GM12872 (cell line): Measurements from ENCODE around the gene CPXM2.

ENCODE experiments used
- TF ChIP-seq, protein P1 (sequence below): IDR thresholded peaks from 3 replicates; pipeline ENCODE4 v1.5.1; 2011; ENCODE audit warnings: low read depth, mild to moderate bottlenecking, low read length, moderate library complexity; ENCODE audit not compliant: insufficient read depth

Gene CPXM2

DNA sequence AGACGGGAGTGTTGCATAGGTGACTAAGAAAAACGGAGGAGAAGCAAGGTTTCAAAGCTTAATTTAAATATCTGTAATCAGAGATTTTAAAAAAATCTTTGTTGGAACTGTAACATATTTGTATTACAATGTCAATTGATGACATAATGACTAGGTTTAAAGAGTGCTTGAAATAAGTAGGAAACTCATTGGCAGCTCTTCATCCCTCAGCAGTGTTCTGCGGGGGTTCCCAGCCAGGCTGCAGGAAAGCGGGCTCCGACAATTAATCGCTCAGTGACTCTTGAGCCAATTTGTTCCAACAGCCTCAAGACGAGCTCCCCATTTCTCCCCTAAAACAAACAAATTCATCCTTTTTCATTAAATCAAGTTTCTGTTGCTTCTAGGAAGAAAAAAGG lies 22.6 kb downstream of the CPXM2 start:
- TF ChIP-seq, protein P1, sequence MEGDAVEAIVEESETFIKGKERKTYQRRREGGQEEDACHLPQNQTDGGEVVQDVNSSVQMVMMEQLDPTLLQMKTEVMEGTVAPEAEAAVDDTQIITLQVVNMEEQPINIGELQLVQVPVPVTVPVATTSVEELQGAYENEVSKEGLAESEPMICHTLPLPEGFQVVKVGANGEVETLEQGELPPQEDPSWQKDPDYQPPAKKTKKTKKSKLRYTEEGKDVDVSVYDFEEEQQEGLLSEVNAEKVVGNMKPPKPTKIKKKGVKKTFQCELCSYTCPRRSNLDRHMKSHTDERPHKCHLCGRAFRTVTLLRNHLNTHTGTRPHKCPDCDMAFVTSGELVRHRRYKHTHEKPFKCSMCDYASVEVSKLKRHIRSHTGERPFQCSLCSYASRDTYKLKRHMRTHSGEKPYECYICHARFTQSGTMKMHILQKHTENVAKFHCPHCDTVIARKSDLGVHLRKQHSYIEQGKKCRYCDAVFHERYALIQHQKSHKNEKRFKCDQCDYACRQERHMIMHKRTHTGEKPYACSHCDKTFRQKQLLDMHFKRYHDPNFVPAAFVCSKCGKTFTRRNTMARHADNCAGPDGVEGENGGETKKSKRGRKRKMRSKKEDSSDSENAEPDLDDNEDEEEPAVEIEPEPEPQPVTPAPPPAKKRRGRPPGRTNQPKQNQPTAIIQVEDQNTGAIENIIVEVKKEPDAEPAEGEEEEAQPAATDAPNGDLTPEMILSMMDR = no peak

DNA sequence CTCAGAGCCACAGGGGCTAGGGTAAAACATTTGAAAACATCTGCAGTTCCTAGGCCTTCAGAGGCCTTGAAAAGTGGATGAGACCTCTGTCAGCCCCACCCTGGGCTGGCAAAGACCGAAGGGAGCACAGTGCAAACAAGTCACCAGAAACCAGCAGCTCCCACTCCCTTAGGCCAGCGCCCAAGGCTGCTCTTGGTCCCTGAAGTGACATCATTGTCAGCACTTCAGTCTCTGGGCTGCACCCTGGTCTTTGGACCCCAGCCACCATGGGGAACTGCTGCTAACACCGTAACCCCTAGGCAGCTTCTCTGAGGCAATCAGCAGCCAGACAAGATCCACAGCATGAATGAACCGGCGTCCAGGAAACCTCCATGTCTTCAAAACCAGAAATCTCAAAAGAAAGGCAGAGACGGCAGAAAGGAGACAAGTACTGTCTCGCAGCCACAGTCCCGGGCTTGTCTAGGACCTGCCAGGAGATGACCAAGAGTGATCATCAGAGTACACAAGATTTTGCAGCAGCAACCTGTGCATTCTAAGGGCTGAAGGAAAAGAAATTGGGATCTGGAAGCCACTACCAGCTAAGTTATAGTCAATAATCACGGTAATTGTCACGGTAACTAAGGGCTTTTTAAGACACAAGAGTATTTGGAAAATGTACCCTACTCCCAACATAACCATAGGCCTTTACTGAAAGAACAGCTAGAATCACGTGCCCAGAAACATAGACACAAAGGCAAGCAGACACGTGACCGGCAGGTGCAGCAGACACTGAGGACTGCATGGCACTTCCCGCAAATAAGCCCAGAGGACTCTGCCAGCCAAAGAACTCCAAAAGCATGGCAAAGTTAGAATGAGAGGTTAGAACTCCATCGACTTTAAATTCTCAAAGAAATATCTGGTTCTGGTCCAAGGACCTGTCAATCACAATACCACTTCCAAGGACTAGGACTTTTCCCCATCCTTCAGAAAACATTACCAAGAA lies 23.3 kb downstream of the CPXM2 start:
- TF ChIP-seq, protein P1 = no peak

GRCh38 chr10:123865880-123866279 lies 25.7 kb downstream of the CPXM2 start:
- TF ChIP-seq, protein P1 = no peak

DNA sequence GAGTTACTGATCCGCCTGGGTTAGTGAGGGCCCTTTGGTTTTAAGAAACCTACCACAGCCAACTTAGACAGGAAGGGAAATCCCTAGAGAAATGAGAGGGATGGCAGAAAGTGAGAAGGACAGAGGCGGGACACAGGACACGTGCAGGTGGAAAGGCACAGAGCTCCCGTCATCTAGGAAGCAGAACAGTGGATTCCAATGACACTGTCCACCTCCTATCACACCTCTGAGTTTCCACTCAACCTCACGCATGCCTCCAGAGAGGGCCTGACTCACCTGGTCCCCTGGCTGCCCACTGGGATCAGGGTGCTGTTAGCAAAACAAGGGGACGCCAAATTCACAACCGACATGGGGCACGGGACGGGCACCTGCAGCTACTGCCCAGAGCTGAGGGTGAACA lies 26.3 kb downstream of the CPXM2 start:
- TF ChIP-seq, protein P1 = no peak

GRCh38 chr10:123864923-123865322 lies 26.7 kb downstream of the CPXM2 start:
- TF ChIP-seq, protein P1 = no peak

DNA sequence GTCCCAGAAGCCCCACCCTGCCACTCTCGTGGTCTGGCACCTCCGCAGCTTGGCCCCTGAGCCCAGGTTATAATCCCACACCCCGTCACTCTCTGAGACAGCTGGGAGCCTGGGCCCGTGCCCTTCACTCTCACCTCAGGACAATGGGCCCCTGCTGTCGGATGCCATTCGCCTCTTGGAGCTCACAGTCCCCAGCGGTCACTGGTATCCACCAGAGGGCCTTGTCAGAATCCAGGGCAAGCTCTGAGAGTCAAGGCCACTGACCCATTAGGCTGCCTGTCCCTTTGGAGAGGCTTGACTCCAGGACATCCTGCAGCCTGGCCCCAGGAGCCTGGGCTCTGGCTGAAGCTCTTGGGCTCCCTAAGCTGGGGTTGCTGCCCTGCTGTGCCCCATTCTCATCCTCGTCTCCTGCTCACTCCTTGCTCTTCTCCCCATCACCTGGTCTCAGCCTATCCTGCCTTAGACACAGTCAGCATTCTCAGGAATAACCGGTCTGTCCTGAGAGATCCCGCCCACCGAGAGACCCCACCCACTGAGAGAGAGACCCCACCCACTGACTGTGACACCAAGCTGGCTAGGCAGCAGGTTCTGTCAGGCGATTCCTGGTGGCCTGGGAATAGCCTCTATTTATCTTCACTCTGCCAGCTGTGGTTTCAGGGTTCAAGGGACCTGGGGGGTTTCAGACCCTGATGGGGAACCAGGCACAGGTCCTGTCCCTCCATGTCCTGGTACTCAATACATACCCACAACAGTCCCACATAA lies 27.7 kb downstream of the CPXM2 start:
- TF ChIP-seq, protein P1 = no peak

GRCh38 chr10:123863183-123863575 lies 28.4 kb downstream of the CPXM2 start:
- TF ChIP-seq, protein P1 = no peak
